Measurements from ENCODE around the gene CSNK1D. TPM values are rescaled to one million over a fixed set of nuclear protein-coding genes. Genes with fewer than 3 reads are reported as not detected.

CSNK1D gene
- total and polyA plus RNA-seq, 2 experiments from 2014 or later: 55.3 to 66.4 TPM

DNA sequence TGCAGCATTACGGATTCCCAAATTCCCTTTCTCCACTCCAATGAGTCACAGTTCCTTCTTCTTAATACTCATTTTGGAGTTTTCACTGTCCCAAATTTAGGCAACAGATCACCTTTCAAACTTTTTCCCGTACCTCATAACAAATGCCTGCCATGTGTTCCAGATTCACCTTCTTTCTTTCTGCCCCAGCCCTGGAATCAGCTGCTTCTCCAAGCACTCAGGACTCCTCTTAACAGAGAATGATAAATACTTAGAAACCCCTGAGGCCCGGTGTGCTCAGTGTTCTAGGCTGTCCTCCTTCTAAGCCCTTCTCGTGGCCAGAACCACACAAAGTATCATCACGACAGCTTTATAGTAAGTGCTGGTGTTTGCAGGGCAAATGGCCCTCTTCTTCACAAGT, 14.9 kb downstream of the CSNK1D start:
- TF ChIP-seq, protein P1, sequence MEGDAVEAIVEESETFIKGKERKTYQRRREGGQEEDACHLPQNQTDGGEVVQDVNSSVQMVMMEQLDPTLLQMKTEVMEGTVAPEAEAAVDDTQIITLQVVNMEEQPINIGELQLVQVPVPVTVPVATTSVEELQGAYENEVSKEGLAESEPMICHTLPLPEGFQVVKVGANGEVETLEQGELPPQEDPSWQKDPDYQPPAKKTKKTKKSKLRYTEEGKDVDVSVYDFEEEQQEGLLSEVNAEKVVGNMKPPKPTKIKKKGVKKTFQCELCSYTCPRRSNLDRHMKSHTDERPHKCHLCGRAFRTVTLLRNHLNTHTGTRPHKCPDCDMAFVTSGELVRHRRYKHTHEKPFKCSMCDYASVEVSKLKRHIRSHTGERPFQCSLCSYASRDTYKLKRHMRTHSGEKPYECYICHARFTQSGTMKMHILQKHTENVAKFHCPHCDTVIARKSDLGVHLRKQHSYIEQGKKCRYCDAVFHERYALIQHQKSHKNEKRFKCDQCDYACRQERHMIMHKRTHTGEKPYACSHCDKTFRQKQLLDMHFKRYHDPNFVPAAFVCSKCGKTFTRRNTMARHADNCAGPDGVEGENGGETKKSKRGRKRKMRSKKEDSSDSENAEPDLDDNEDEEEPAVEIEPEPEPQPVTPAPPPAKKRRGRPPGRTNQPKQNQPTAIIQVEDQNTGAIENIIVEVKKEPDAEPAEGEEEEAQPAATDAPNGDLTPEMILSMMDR (conservative IDR thresholded peaks at IDR 0.05; ENCODE audit: low read depth in 2 of 2): no peak
- TF ChIP-seq ZNF331 (CRISPR knock-in tag; IDR thresholded peaks at IDR 0.05; ENCODE audit: low read depth) (no peak), JUNB (IDR thresholded peaks at IDR 0.05; ENCODE audit: unreplicated experiment) (no peak), NANOG (IDR thresholded peaks at IDR 0.05; ENCODE audit: borderline replicate concordance) (no peak), ZNF114 (CRISPR knock-in tag; IDR thresholded peaks at IDR 0.05) (no peak), CREB1 (CRISPR knock-in tag; IDR thresholded peaks at IDR 0.05; ENCODE audit: low read depth) (no peak), STAT1 (IDR thresholded peaks at IDR 0.05; ENCODE audit: unreplicated experiment) (no peak), POLR2AphosphoS5 (IDR thresholded peaks at IDR 0.05; ENCODE audit: low read depth) (no peak), EZH2phosphoT487 (IDR thresholded peaks at IDR 0.05; ENCODE audit: unreplicated experiment) (no peak), EZH2 (IDR thresholded peaks at IDR 0.05; ENCODE audit: low read depth, unreplicated experiment) (no peak)
- TF ChIP-seq, protein P2, sequence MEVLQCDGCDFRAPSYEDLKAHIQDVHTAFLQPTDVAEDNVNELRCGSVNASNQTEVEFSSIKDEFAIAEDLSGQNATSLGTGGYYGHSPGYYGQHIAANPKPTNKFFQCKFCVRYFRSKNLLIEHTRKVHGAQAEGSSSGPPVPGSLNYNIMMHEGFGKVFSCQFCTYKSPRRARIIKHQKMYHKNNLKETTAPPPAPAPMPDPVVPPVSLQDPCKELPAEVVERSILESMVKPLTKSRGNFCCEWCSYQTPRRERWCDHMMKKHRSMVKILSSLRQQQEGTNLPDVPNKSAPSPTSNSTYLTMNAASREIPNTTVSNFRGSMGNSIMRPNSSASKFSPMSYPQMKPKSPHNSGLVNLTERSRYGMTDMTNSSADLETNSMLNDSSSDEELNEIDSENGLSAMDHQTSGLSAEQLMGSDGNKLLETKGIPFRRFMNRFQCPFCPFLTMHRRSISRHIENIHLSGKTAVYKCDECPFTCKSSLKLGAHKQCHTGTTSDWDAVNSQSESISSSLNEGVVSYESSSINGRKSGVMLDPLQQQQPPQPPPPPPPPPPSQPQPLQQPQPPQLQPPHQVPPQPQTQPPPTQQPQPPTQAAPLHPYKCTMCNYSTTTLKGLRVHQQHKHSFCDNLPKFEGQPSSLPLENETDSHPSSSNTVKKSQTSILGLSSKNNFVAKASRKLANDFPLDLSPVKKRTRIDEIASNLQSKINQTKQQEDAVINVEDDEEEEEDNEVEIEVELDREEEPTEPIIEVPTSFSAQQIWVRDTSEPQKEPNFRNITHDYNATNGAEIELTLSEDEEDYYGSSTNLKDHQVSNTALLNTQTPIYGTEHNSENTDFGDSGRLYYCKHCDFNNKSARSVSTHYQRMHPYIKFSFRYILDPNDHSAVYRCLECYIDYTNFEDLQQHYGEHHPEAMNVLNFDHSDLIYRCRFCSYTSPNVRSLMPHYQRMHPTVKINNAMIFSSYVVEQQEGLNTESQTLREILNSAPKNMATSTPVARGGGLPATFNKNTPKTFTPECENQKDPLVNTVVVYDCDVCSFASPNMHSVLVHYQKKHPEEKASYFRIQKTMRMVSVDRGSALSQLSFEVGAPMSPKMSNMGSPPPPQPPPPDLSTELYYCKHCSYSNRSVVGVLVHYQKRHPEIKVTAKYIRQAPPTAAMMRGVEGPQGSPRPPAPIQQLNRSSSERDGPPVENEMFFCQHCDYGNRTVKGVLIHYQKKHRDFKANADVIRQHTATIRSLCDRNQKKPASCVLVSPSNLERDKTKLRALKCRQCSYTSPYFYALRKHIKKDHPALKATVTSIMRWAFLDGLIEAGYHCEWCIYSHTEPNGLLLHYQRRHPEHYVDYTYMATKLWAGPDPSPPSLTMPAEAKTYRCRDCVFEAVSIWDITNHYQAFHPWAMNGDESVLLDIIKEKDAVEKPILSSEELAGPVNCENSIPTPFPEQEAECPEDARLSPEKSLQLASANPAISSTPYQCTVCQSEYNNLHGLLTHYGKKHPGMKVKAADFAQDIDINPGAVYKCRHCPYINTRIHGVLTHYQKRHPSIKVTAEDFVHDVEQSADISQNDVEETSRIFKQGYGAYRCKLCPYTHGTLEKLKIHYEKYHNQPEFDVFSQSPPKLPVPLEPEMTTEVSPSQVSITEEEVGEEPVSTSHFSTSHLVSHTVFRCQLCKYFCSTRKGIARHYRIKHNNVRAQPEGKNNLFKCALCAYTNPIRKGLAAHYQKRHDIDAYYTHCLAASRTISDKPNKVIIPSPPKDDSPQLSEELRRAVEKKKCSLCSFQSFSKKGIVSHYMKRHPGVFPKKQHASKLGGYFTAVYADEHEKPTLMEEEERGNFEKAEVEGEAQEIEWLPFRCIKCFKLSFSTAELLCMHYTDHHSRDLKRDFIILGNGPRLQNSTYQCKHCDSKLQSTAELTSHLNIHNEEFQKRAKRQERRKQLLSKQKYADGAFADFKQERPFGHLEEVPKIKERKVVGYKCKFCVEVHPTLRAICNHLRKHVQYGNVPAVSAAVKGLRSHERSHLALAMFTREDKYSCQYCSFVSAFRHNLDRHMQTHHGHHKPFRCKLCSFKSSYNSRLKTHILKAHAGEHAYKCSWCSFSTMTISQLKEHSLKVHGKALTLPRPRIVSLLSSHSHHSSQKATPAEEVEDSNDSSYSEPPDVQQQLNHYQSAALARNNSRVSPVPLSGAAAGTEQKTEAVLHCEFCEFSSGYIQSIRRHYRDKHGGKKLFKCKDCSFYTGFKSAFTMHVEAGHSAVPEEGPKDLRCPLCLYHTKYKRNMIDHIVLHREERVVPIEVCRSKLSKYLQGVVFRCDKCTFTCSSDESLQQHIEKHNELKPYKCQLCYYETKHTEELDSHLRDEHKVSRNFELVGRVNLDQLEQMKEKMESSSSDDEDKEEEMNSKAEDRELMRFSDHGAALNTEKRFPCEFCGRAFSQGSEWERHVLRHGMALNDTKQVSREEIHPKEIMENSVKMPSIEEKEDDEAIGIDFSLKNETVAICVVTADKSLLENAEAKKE (CRISPR knock-in tag; IDR thresholded peaks at IDR 0.05): no peak
- TF ChIP-seq, protein P3, sequence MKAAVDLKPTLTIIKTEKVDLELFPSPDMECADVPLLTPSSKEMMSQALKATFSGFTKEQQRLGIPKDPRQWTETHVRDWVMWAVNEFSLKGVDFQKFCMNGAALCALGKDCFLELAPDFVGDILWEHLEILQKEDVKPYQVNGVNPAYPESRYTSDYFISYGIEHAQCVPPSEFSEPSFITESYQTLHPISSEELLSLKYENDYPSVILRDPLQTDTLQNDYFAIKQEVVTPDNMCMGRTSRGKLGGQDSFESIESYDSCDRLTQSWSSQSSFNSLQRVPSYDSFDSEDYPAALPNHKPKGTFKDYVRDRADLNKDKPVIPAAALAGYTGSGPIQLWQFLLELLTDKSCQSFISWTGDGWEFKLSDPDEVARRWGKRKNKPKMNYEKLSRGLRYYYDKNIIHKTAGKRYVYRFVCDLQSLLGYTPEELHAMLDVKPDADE (IDR thresholded peaks at IDR 0.05): no peak
- TF ChIP-seq, protein P4, sequence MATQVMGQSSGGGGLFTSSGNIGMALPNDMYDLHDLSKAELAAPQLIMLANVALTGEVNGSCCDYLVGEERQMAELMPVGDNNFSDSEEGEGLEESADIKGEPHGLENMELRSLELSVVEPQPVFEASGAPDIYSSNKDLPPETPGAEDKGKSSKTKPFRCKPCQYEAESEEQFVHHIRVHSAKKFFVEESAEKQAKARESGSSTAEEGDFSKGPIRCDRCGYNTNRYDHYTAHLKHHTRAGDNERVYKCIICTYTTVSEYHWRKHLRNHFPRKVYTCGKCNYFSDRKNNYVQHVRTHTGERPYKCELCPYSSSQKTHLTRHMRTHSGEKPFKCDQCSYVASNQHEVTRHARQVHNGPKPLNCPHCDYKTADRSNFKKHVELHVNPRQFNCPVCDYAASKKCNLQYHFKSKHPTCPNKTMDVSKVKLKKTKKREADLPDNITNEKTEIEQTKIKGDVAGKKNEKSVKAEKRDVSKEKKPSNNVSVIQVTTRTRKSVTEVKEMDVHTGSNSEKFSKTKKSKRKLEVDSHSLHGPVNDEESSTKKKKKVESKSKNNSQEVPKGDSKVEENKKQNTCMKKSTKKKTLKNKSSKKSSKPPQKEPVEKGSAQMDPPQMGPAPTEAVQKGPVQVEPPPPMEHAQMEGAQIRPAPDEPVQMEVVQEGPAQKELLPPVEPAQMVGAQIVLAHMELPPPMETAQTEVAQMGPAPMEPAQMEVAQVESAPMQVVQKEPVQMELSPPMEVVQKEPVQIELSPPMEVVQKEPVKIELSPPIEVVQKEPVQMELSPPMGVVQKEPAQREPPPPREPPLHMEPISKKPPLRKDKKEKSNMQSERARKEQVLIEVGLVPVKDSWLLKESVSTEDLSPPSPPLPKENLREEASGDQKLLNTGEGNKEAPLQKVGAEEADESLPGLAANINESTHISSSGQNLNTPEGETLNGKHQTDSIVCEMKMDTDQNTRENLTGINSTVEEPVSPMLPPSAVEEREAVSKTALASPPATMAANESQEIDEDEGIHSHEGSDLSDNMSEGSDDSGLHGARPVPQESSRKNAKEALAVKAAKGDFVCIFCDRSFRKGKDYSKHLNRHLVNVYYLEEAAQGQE (IDR thresholded peaks at IDR 0.05; ENCODE audit: unreplicated experiment): no peak
- Histone ChIP-seq H3F3A (replicated peaks; ENCODE audit: low read depth) (peaks cover 19% of the 10 kb centered on the region), H3K4me2 (no peak overlapping the region), H3K4me1 (ENCODE audit: insufficient read depth) (no peaks in the 10 kb centered on the region), H3K36me3 (ENCODE audit: insufficient read depth) (peaks cover 52% of the 10 kb centered on the region), H3K27me3 (ENCODE audit: insufficient read depth) (no peaks in the 10 kb centered on the region), H3K4me3 (no peak overlapping the region), H4K20me1 (replicated peaks; ENCODE audit: insufficient read depth) (peaks cover 55% of the 10 kb centered on the region), H2AFZ (no peak overlapping the region), H3K27ac (ENCODE audit: low read depth) (no peak overlapping the region), H3K9me2 (ENCODE audit: insufficient read depth) (no peaks in the 10 kb centered on the region), H3K79me2 (replicated peaks; ENCODE audit: insufficient read depth) (peaks cover 71% of the 10 kb centered on the region)
- peaks cover 82% of the 10 kb centered on the region for H3K36me3 Mint-ChIP-seq (ENCODE audit: low read depth)
- H3K27ac Mint-ChIP-seq: no peak overlapping the region
- H3K27me3 Mint-ChIP-seq (ENCODE audit: insufficient read depth, low read depth, poor library complexity): peaks cover 8% of the 10 kb centered on the region
- peaks cover 4% of the 10 kb centered on the region for H3K9me3 Mint-ChIP-seq
- H3K4me3 Mint-ChIP-seq: no peak overlapping the region
- ATAC-seq (no peak), DNase-seq (ENCODE audit: low spot score) (no peak)
- H3K4me1 Mint-ChIP-seq: no peaks in the 10 kb centered on the region
